ENCODE data around the gene SLC41A3.
"Not testable (repeated sequence)": the region's sequence is repeated elsewhere in the genome, so short reads cannot be mapped to it uniquely, and the experiment has no call there.

DNA sequence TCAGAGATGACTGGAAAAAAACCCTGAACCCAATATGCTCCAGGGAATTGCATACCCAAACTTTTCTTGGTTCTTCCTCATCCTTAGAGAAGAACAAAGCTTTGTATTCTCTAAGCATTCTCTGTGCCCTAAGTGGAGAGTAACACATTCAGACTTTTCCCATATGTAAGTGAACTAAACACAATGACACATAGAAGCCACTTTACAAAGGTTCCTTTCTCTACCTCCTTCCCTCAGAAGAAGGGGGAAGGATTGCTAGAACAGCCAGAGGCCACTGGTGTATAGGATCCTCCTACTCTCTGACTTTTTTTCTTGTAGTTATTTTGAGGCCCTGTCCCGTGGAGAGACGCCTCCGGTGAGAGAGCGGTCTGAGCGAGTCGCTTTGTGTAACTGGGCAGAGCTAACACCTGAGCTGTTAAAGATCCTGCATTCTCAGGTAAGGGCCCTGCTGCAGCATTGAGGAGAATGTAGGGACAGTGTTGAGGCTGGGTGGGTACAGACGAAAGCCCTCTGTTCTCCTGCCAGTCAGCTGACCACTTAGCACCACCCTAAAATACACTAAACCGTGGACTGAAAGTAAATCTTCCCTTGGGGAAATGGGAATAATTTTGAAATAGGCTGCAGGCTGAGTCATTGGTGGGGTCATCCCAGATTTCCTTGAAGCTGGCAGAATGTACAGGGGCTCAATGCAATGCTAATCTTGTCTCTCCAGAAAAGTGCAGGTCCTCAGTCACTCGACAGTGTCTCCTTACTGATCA lies 108.5 kb downstream of the SLC41A3 start:
- TF ChIP-seq, protein P1, sequence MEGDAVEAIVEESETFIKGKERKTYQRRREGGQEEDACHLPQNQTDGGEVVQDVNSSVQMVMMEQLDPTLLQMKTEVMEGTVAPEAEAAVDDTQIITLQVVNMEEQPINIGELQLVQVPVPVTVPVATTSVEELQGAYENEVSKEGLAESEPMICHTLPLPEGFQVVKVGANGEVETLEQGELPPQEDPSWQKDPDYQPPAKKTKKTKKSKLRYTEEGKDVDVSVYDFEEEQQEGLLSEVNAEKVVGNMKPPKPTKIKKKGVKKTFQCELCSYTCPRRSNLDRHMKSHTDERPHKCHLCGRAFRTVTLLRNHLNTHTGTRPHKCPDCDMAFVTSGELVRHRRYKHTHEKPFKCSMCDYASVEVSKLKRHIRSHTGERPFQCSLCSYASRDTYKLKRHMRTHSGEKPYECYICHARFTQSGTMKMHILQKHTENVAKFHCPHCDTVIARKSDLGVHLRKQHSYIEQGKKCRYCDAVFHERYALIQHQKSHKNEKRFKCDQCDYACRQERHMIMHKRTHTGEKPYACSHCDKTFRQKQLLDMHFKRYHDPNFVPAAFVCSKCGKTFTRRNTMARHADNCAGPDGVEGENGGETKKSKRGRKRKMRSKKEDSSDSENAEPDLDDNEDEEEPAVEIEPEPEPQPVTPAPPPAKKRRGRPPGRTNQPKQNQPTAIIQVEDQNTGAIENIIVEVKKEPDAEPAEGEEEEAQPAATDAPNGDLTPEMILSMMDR (conservative IDR thresholded peaks at IDR 0.05; ENCODE audit: low read length) = not testable (repeated sequence)
- not testable (repeated sequence) for TF ChIP-seq EZH2phosphoT487 (IDR thresholded peaks at IDR 0.05; ENCODE audit: borderline replicate concordance)

All from Loucy (cell line).